H1 (cell line): ENCODE measurements around the gene ZNF366. TPM values are rescaled to one million over a fixed set of nuclear protein-coding genes. Genes with fewer than 3 reads are reported as not detected.

ENCODE experiments used
- CTCF ChIA-PET: fragments of 300-600 bp; sonication (Branson Sonifier 250); formaldehyde crosslinking; loops from one replicate; lab custom pipeline; 2021; ENCODE audit not compliant: partially characterized antibody; lab: Charles Lee
- POLR2A ChIA-PET: fragments of 300-600 bp; sonication (Branson Sonifier 250); formaldehyde crosslinking; loops from one replicate; lab custom pipeline; 2021; ENCODE audit warnings: inconsistent platforms; ENCODE audit not compliant: partially characterized antibody; lab: Charles Lee
- DNase-seq, 2 experiments: peaks; one replicate each; pipeline versions ENCODE4 v3.0.0 to v3.0.0-alpha.2; 2010 to 2022; ENCODE audit warnings: low spot score in 2 of 2, low read depth in 1 of 2, mixed read lengths in 1 of 2
- FAIRE-seq: peaks from 2 replicates; lab custom pipeline; 2011; peaks lifted over from hg19 to GRCh38; lab: Jason Lieb, UNC
- H2AFZ ChIP-seq: 2 replicates; pipeline ENCODE4 v1.8.1; 2012; ENCODE audit warnings: low read length, inconsistent platforms
- H2AK5ac ChIP-seq: 2 replicates; pipeline ENCODE4 v1.6.1; 2013; ENCODE audit warnings: low read depth, low read length
- H2BK120ac ChIP-seq: replicated peaks from 2 replicates; pipeline ENCODE3; 2013; ENCODE audit warnings: low read depth, low read length, inconsistent platforms
- H2BK12ac ChIP-seq: 2 replicates; pipeline ENCODE4 v1.6.1; 2013; ENCODE audit warnings: low read depth, low read length
- H2BK15ac ChIP-seq: 2 replicates; pipeline ENCODE4 v1.6.1; 2013; ENCODE audit warnings: low read length
- H2BK20ac ChIP-seq: 2 replicates; pipeline ENCODE4 v1.6.1; 2013; ENCODE audit warnings: low read length
- H2BK5ac ChIP-seq: 2 replicates; pipeline ENCODE4 v1.6.1; 2013; ENCODE audit warnings: low read depth, low read length
- H3K14ac ChIP-seq: 2 replicates; pipeline ENCODE4 v1.6.1; 2013; ENCODE audit warnings: inconsistent platforms; ENCODE audit not compliant: insufficient read length
- H3K18ac ChIP-seq: 2 replicates; pipeline ENCODE4 v1.6.1; 2013; ENCODE audit warnings: low read length; ENCODE audit errors: extremely low read depth
- H3K23ac ChIP-seq: 2 replicates; pipeline ENCODE4 v1.6.1; 2013; ENCODE audit warnings: inconsistent platforms; ENCODE audit not compliant: insufficient read length
- H3K23me2 ChIP-seq: 2 replicates; pipeline ENCODE4 v1.6.1; 2013; ENCODE audit warnings: low read depth, low read length
- H3K27ac ChIP-seq: 2 replicates; pipeline ENCODE4 v1.6.1; 2011; ENCODE audit warnings: low read depth, low read length, inconsistent platforms
- H3K27me3 ChIP-seq, 4 experiments: replicated peaks in 1 of 4; 1 replicate in 1 of 4; 2 replicates in 3 of 4; pipeline versions ENCODE4 v1.6.1 to v1.8.1; 2011 to 2013; ENCODE audit warnings: low read length in 3 of 4, mild to moderate bottlenecking in 3 of 4, inconsistent platforms in 2 of 4, mixed read lengths in 2 of 4, moderate library complexity in 1 of 4; ENCODE audit not compliant: control insufficient read depth in 3 of 4, insufficient read depth in 3 of 4; ENCODE audit errors: extremely low read depth in 1 of 4
- H3K36me3 ChIP-seq, 4 experiments: 2 replicates each; pipeline versions ENCODE4 v1.6.1 to v1.8.1; 2011 to 2013; ENCODE audit warnings: mild to moderate bottlenecking in 4 of 4, low read length in 3 of 4, moderate library complexity in 2 of 4, control low read depth in 1 of 4, inconsistent platforms in 1 of 4; ENCODE audit not compliant: insufficient read depth in 4 of 4, control insufficient read depth in 2 of 4
- H3K4ac ChIP-seq: replicated peaks from 2 replicates; pipeline ENCODE3; 2013; ENCODE audit warnings: low read length, low read depth, mixed read lengths, inconsistent platforms; ENCODE audit not compliant: insufficient read length
- H3K4me1 ChIP-seq, 4 experiments: replicated peaks in 1 of 4; 1 replicate in 1 of 4; 2 replicates in 3 of 4; pipeline versions ENCODE4 v1.6.1 to v1.8.1; 2011 to 2013; ENCODE audit warnings: low read length in 3 of 4, inconsistent platforms in 2 of 4, mixed read lengths in 1 of 4; ENCODE audit not compliant: insufficient read depth in 4 of 4, control insufficient read depth in 3 of 4
- H3K4me2 ChIP-seq, 2 experiments: 2 replicates each; pipeline versions ENCODE4 v1.6.1 to v1.8.1; 2011 to 2013; ENCODE audit warnings: low read depth in 2 of 2, low read length in 2 of 2, control low read depth in 1 of 2, inconsistent platforms in 1 of 2, mild to moderate bottlenecking in 1 of 2; ENCODE audit not compliant: insufficient read depth in 1 of 2
- H3K4me3 ChIP-seq, 4 experiments: fragments of 200-600, 300-600 bp in 1 of 4; sonication (generic), shearing (Covaris generic), sonication (Bioruptor Twin) in 1 of 4; 2 replicates each; pipeline versions ENCODE4 v1.5.1 to v1.8.1; 2011 to 2016; ENCODE audit warnings: low read length in 4 of 4, low read depth in 3 of 4, control low read depth in 2 of 4, inconsistent platforms in 2 of 4, mild to moderate bottlenecking in 2 of 4, mixed read lengths in 1 of 4, moderate library complexity in 1 of 4; ENCODE audit not compliant: insufficient read depth in 2 of 4; ENCODE audit errors: extremely low read depth in 1 of 4
- H3K56ac ChIP-seq: replicated peaks from 2 replicates; pipeline ENCODE3; 2013; ENCODE audit warnings: low read depth, mild to moderate bottlenecking, mixed read lengths, low read length, inconsistent platforms; ENCODE audit not compliant: insufficient read length
- H3K79me1 ChIP-seq: 2 replicates; pipeline ENCODE4 v1.6.1; 2013; ENCODE audit warnings: low read depth, low read length, control low read depth
- H3K79me2 ChIP-seq, 2 experiments: 2 replicates each; pipeline versions ENCODE4 v1.6.1 to v1.8.1; 2012 to 2013; ENCODE audit warnings: low read length in 2 of 2, mild to moderate bottlenecking in 2 of 2, inconsistent platforms in 1 of 2; ENCODE audit not compliant: insufficient read depth in 2 of 2, control insufficient read depth in 1 of 2
- H3K9ac ChIP-seq, 4 experiments: replicated peaks in 1 of 4; 1 replicate in 1 of 4; 2 replicates in 3 of 4; pipeline versions ENCODE4 v1.6.1 to v1.8.1; 2011 to 2013; ENCODE audit warnings: low read depth in 3 of 4, low read length in 3 of 4, control low read depth in 2 of 4, mild to moderate bottlenecking in 2 of 4, moderate library complexity in 2 of 4, inconsistent platforms in 1 of 4; ENCODE audit errors: extremely low read depth in 1 of 4
- H3K9me3 ChIP-seq, 2 experiments: 2 replicates each; pipeline versions ENCODE4 v1.6.1 to v1.8.1; 2012 to 2013; ENCODE audit warnings: mild to moderate bottlenecking in 2 of 2, moderate library complexity in 2 of 2, control low read depth in 1 of 2, inconsistent platforms in 1 of 2, low read depth in 1 of 2, low read length in 1 of 2, mixed read lengths in 1 of 2; ENCODE audit not compliant: insufficient read depth in 2 of 2
- H4K20me1 ChIP-seq, 2 experiments: replicated peaks in 1 of 2; 2 replicates each; pipeline versions ENCODE3 to v1.8.1; 2011 to 2013; ENCODE audit warnings: inconsistent platforms in 2 of 2, low read length in 2 of 2, mild to moderate bottlenecking in 1 of 2; ENCODE audit not compliant: insufficient read depth in 2 of 2, control insufficient read depth in 1 of 2
- H4K5ac ChIP-seq: 2 replicates; pipeline ENCODE4 v1.6.1; 2013; ENCODE audit warnings: low read length, low read depth, mixed read lengths, inconsistent platforms; ENCODE audit not compliant: insufficient read length
- H4K8ac ChIP-seq: 2 replicates; pipeline ENCODE4 v1.8.0; 2013; ENCODE audit warnings: mild to moderate bottlenecking, moderate library complexity, low read length, inconsistent platforms; ENCODE audit not compliant: insufficient read depth; ENCODE audit errors: extremely low read depth
- H4K91ac ChIP-seq: replicated peaks from 2 replicates; pipeline ENCODE3; 2013; ENCODE audit warnings: low read length, mixed read lengths, inconsistent platforms; ENCODE audit not compliant: insufficient read length
- CEBPB ChIP-seq: IDR thresholded peaks from 2 replicates; pipeline ENCODE4 v1.6.1; 2012; ENCODE audit warnings: low read depth, low read length
- CREB1 ChIP-seq: IDR thresholded peaks from 2 replicates; pipeline ENCODE4 v1.6.1; 2012; ENCODE audit warnings: inconsistent platforms
- CTBP2 ChIP-seq: IDR thresholded peaks from 2 replicates; pipeline ENCODE4 v1.7.0; 2011; ENCODE audit warnings: borderline replicate concordance, mild to moderate bottlenecking, moderate library complexity, mixed read lengths, low read length; ENCODE audit not compliant: insufficient read depth, insufficient read length
- HDAC6 ChIP-seq: IDR thresholded peaks from one replicate; pipeline ENCODE4 v1.7.1; 2012; ENCODE audit warnings: low read depth, mild to moderate bottlenecking, inconsistent platforms, low read length, moderate library complexity
- JUN ChIP-seq: IDR thresholded peaks from 2 replicates; pipeline ENCODE4 v1.6.1; 2011; ENCODE audit warnings: low read depth, mild to moderate bottlenecking, improper control_type of control experiment, low read length
- KDM4A ChIP-seq: IDR thresholded peaks from one replicate; pipeline ENCODE4 v1.7.1; 2012; ENCODE audit warnings: low read depth, mild to moderate bottlenecking, moderate library complexity, low read length, inconsistent platforms; ENCODE audit not compliant: severe bottlenecking
- SAP30 ChIP-seq: fragments of 300-600 bp; sonication (generic); IDR thresholded peaks from 2 replicates; pipeline ENCODE4 v1.7.1; 2012; ENCODE audit warnings: low read length, moderate library complexity, mild to moderate bottlenecking, inconsistent platforms; ENCODE audit not compliant: insufficient read depth, insufficient replicate concordance
- SIX5 ChIP-seq: IDR thresholded peaks from 2 replicates; pipeline ENCODE4 v1.6.1; 2011; ENCODE audit warnings: mild to moderate bottlenecking, low read depth, low read length
- TAF7 ChIP-seq: optimal IDR thresholded peaks from 2 replicates; pipeline ENCODE3; 2011; ENCODE audit warnings: low read depth, mild to moderate bottlenecking, inconsistent platforms, low read length, moderate library complexity, borderline replicate concordance
- TBP ChIP-seq: IDR thresholded peaks from 2 replicates; pipeline ENCODE4 v1.6.1; 2011; ENCODE audit warnings: low read depth, low read length, improper control_type of control experiment
- TCF12 ChIP-seq: IDR thresholded peaks from 2 replicates; pipeline ENCODE4 v1.6.1; 2011; ENCODE audit warnings: low read depth, mild to moderate bottlenecking, low read length
- USF2 ChIP-seq: IDR thresholded peaks from 2 replicates; pipeline ENCODE4 v1.6.1; 2011; ENCODE audit warnings: low read length, improper control_type of control experiment
- WGBS, 2 experiments: shearing (Covaris generic) in 1 of 2; methylation state at CpG; one replicate each; pipeline versions ENCODE4 v1.1.6 to v1.1.7; 2013 to 2015; ENCODE audit warnings: low lambda C conversion rate in 2 of 2, mixed read lengths in 2 of 2, inconsistent platforms in 1 of 2, low coverage in 1 of 2, missing lambda C conversion rate in 1 of 2; ENCODE audit not compliant: insufficient replicate concordance in 2 of 2, insufficient coverage in 1 of 2, insufficient read length in 1 of 2; ENCODE audit errors: extremely low coverage in 1 of 2, missing lambda C conversion rate in 1 of 2; 5-methylcytosine and 5-hydroxymethylcytosine counted together
- polyA plus RNA-seq, 7 experiments: library from polyadenylated mRNA; depleted of rRNA in 3 of 7; stranded (reverse) in 5 of 7; unstranded in 2 of 7; fragments of >200 nt in 5 of 7; fragments of 200-250 nt in 2 of 7; gene quantifications; 1 replicate in 5 of 7; 2 replicates in 1 of 7; 4 replicates in 1 of 7; pipeline versions ENCODE4 v1.2.1 to v1.2.3, GENCODE V29; 2011 to 2013; ENCODE audit warnings: missing spikeins in 2 of 7, mixed read lengths in 2 of 7
- total RNA-seq: library from RNA; stranded (reverse); fragmentation: NEBNext Ultra II Directional; extraction: Animal tissue kit (Norgen Biotek cat#: 25700); gene quantifications from 2 replicates; pipeline ENCODE4 v1.2.1, GENCODE V29; 2021

ZNF366 gene
- total and polyA plus RNA-seq, 2 of the 8 experiments (the other 6 are each of a cell fraction or from before 2014, with no cell fraction given) = not detected

- Histone ChIP-seq H3K9ac (no peak overlapping the region), H3K23me2 (no peaks in the 10 kb centered on the region), H3K14ac (no peak overlapping the region), H2BK12ac (no peak overlapping the region), H3K56ac (no peak overlapping the region), H2BK20ac (no peak overlapping the region; the same call in 1 of the 2 replicates), H4K20me1 (no peaks in the 10 kb centered on the region), H3K79me2 (no peaks in the 10 kb centered on the region), H3K79me1 (no peaks in the 10 kb centered on the region), H3K4me3 (no peak overlapping the region), H4K5ac (no peak overlapping the region), H2AK5ac (no peak overlapping the region), H4K91ac (no peak overlapping the region), H3K9me3 (no peaks in the 10 kb centered on the region), H2BK5ac (no peak overlapping the region), H3K27me3 (no peaks in the 10 kb centered on the region), H4K8ac (no peak overlapping the region), H3K36me3 (no peaks in the 10 kb centered on the region), H3K4ac (no peak overlapping the region), H3K18ac (no peak overlapping the region), H3K4me2 (no peak overlapping the region), H2AFZ (no peak overlapping the region), H2BK120ac (no peak overlapping the region), H2BK15ac (no peak overlapping the region), H3K27ac (no peak overlapping the region), H3K23ac (no peak overlapping the region), H3K4me1 (no peaks in the 10 kb centered on the region)
- WGBS, 2 experiments = 93% methylated on average over 5 of the region's 5 CpGs; no CpG with 5 or more reads in 1 of the 2 experiments
- FAIRE-seq = no peak
- POLR2A ChIA-PET = no interaction called here
- DNase-seq = no peak
- CTCF ChIA-PET = no interaction called here
- no peak for TF ChIP-seq CEBPB
- TF ChIP-seq CTBP2 = no peak
- TF ChIP-seq CREB1 = no peak
- no peak for TF ChIP-seq TCF12
- no peak for TF ChIP-seq KDM4A
- TF ChIP-seq SIX5 = no peak
- no peak for TF ChIP-seq USF2
- no peak for TF ChIP-seq TBP
- no peak for TF ChIP-seq TAF7
- no peak for TF ChIP-seq SAP30
- TF ChIP-seq HDAC6 = no peak
- no peak for TF ChIP-seq JUN
Measured at GRCh38 chr5:72468024-72468423, 39.2 kb downstream of the ZNF366 start.
